NCI-H774 (cell line): ENCODE results near the gene TAF1.
"Not testable (repeated sequence)": the region's sequence is repeated elsewhere in the genome, so short reads cannot be mapped to it uniquely, and the experiment has no call there.

Experiments used
- DNase-seq: peaks from one replicate; lab custom pipeline; 2025; lab: John Stamatoyannopoulos, UW

Gene TAF1, protein sequence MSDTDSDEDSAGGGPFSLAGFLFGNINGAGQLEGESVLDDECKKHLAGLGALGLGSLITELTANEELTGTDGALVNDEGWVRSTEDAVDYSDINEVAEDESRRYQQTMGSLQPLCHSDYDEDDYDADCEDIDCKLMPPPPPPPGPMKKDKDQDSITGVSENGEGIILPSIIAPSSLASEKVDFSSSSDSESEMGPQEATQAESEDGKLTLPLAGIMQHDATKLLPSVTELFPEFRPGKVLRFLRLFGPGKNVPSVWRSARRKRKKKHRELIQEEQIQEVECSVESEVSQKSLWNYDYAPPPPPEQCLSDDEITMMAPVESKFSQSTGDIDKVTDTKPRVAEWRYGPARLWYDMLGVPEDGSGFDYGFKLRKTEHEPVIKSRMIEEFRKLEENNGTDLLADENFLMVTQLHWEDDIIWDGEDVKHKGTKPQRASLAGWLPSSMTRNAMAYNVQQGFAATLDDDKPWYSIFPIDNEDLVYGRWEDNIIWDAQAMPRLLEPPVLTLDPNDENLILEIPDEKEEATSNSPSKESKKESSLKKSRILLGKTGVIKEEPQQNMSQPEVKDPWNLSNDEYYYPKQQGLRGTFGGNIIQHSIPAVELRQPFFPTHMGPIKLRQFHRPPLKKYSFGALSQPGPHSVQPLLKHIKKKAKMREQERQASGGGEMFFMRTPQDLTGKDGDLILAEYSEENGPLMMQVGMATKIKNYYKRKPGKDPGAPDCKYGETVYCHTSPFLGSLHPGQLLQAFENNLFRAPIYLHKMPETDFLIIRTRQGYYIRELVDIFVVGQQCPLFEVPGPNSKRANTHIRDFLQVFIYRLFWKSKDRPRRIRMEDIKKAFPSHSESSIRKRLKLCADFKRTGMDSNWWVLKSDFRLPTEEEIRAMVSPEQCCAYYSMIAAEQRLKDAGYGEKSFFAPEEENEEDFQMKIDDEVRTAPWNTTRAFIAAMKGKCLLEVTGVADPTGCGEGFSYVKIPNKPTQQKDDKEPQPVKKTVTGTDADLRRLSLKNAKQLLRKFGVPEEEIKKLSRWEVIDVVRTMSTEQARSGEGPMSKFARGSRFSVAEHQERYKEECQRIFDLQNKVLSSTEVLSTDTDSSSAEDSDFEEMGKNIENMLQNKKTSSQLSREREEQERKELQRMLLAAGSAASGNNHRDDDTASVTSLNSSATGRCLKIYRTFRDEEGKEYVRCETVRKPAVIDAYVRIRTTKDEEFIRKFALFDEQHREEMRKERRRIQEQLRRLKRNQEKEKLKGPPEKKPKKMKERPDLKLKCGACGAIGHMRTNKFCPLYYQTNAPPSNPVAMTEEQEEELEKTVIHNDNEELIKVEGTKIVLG (N-terminal part only)

GRCh38 chrX:71365875-71366673 is at the start of gene TAF1:
Gene TAF1, plus strand, starts transcription at chrX:71366357. Its CDS starts 18 bp downstream, at chrX:71366375.
- peak; percentile 91 for DNase-seq

GRCh38 chrX:71316959-71317358 is 49.2 kb upstream of the TAF1 start:
- DNase-seq: not testable (repeated sequence)

DNA sequence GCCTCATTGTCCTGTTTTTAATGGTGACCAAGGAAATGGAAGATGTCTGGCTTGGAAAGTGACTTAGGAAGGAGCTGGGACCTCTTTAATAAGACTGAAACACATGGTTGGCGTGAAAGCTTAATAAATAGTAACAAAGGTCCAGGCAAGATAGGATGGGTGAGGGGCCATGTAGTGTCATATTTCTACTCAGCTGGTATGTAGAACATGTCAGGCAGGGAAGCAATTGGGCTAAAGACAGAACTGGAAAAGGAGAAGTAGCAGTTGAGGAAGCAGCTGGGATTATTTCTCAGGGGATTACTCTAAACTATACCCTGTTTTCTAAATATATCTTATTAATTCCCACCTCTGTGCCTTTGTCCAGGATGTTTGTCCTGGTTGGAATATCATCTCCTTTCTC is 46.0 kb upstream of the TAF1 start:
- DNase-seq: no peak

DNA sequence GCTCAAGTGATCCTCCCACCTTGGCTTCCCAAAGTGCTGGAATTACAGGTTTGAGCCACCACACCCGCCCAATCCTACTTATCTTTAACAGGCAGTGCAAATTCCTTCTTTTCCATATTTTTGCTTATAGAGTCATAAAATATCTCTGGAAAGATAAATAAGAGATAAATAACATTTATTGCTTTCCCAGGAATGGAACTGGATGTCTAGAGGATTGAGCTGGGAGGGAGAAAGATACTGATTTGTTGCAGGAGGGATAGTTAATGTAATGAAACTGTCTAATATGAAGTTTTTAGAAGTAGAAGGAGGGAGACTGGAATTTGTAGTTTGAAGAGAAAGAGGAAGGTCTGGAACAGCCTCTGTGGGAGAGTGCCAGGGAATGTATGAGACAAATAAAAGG is 44.4 kb upstream of the TAF1 start:
- no peak for DNase-seq

DNA sequence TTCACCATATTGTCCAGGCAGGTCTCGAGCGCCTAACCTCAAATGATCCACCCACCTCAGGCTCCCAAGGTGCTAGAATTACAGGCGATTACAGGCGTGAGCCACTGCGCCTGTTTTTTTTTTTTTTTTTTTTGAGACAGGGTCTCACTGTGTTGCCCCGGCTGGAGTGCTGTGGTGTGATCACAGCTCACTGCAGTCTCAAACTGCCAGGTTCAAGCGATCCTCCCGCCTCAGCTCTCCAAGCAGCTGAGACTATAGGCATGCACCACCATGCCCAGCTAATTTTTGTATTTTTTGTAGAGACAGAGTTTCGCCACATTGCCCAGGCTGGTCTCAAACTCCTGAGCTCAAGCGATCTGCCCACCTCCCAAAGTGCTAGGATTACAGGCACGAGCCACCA is 41.7 kb upstream of the TAF1 start:
- not testable (repeated sequence) for DNase-seq

- no peak for DNase-seq
These were observed 39.8 kb upstream of the TAF1 start for GRCh38 chrX:71326394-71326793.

DNA sequence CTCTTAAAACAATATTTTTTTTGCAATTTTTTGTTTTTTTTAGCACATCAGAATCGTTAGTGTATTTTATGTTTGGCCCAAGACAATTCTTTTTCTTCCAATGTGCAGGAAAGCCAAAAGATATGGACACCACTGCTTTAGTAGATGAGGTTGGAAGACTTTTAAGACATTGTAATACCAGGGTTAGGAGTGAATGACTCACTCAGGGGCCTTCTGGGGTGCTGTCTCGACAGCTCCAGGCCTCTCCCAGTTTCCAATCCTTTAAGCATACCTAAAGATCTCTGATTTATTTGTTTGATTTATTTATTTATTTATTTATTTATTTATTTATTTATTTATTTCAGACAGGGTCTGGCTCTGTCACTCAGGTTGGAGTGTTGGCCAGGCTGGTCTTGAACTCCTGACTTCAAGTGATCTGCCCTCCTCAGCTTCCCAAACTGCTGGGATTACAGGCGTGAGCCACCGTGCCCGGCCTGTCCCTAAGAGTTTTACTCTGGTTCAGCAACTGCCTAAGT is 16.9 kb upstream of the TAF1 start:
- not testable (repeated sequence) for DNase-seq

DNA sequence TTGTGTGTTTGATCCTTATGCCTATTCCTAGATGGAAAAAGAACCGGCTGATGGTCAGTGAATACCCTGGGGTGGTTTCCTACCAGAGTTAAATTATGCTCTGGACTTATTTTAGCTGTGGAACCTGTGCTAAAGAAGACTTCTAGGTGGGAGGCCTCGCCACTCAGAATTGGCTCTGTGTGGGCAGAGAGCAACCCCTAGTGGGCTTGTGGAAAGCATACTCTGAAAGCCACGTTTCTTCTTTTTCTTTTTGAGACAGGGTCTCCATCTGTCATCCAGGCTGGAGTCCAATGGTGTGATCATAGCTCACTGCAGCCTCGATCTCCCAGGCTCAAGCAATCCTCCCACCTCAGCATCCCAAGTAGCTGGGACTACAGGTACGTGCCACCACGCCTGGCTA is 16.3 kb upstream of the TAF1 start:
- not testable (repeated sequence) for DNase-seq

GRCh38 chrX:71352439-71352838 is 13.7 kb upstream of the TAF1 start:
- not testable (repeated sequence) for DNase-seq

GRCh38 chrX:71364221-71364620 is 1.9 kb upstream of the TAF1 start:
- DNase-seq: no peak

GRCh38 chrX:71365356-71365874 is 742 bp upstream of the TAF1 start:
- DNase-seq: no peak

- no peak for DNase-seq
These were observed 608 bp downstream of the TAF1 start for GRCh38 chrX:71366674-71367256.

DNA sequence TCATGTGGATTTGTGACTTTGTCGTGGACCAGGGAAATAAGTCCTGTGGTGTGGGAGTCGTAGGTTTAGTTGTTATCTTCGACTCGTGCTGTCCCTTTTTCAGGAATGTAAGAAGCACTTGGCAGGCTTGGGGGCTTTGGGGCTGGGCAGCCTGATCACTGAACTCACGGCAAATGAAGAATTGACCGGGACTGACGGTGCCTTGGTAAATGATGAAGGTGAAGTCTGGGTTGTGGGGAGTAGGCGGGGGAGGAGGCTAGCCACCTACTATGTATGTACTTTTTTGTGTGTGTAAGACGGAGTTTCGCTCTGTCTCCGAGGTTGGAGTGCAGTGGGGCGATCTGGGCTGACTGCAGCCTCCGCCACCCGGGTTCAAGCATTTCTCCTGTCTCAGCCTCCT is 1.2 kb downstream of the TAF1 start:
- DNase-seq: no peak

GRCh38 chrX:71372388-71372787 is 6.2 kb downstream of the TAF1 start:
- DNase-seq: no peak

- no peak for DNase-seq
These were observed 12.6 kb downstream of the TAF1 start for GRCh38 chrX:71378732-71379131.

GRCh38 chrX:71391725-71392124 is 25.6 kb downstream of the TAF1 start:
- not testable (repeated sequence) for DNase-seq

- no peak for DNase-seq
These were observed 27.8 kb downstream of the TAF1 start for GRCh38 chrX:71393919-71394318.

- DNase-seq: no peak
These were observed 30.4 kb downstream of the TAF1 start for GRCh38 chrX:71396576-71396975.

- DNase-seq: no peak
These were observed 34.6 kb downstream of the TAF1 start for GRCh38 chrX:71400710-71401109.

GRCh38 chrX:71416260-71416659 is 50.1 kb downstream of the TAF1 start:
- not testable (repeated sequence) for DNase-seq
